K562 (cell line): ENCODE results near the gene LLGL2. TPM values are rescaled to one million over a fixed set of nuclear protein-coding genes. Genes with fewer than 3 reads are reported as not detected.

Experiments used
- ATAC-seq: fragments of 200-7000 bp; cut with Tn5 transposase; 3 replicates; pipeline ENCODE4 v1.9.1; 2020; ENCODE audit warnings: moderate library complexity
- BruUV-seq: library from RNA; stranded (reverse); fragments of 400-500 nt; replicated peaks from 2 replicates; lab custom pipeline; 2021; lab: Mats Ljungman, UMichigan
- CTCF ChIA-PET: fragments of 300-600 bp; formaldehyde crosslinking; extraction: SDS; loops from one replicate; lab custom pipeline; 2021; ENCODE audit warnings: low intra/inter-chr PET ratio; lab: Yijun Ruan, JAX
- POLR2A ChIA-PET: fragments of 300-600, 350-650 bp; sonication (Branson Sonifier 250); formaldehyde crosslinking; extraction: SDS; loops from one replicate; lab custom pipeline; 2021; ENCODE audit warnings: antibody characterized with exemption, inconsistent platforms; lab: Yijun Ruan, JAX
- DNase-seq, 4 experiments: peaks; one replicate each; pipeline versions ENCODE4 v3.0.0 to v3.0.0-alpha.2; 2011 to 2018; ENCODE audit warnings: low spot score in 3 of 4, mixed read lengths in 3 of 4; ENCODE audit errors: extremely low read depth in 1 of 4
- FAIRE-seq: peaks from 2 replicates; lab custom pipeline; 2011; peaks lifted over from hg19 to GRCh38; lab: Jason Lieb, UNC
- H2AFZ ChIP-seq: 2 replicates; pipeline ENCODE4 v1.6.0; 2011; ENCODE audit warnings: low read depth, low read length, control low read depth, inconsistent platforms
- H3K27ac ChIP-seq: fragments of 200-600 bp; 3 replicates; pipeline ENCODE4 v1.8.0; 2011; ENCODE audit warnings: low read depth, mild to moderate bottlenecking, control low read depth, inconsistent platforms, low read length, moderate library complexity, mixed read lengths; ENCODE audit errors: extremely low read depth
- H3K27me3 ChIP-seq, 2 experiments: fragments of 300-600 bp in 1 of 2; 2 replicates in 1 of 2; 3 replicates in 1 of 2; pipeline versions ENCODE4 v1.6.0 to v1.8.0; 2011; ENCODE audit warnings: inconsistent platforms in 2 of 2, low read length in 2 of 2, mild to moderate bottlenecking in 1 of 2, mixed read lengths in 1 of 2, moderate library complexity in 1 of 2; ENCODE audit not compliant: control insufficient read depth in 2 of 2, insufficient read depth in 2 of 2
- H3K36me3 ChIP-seq: fragments of 300-600 bp; 3 replicates; pipeline ENCODE4 v1.8.0; 2011; ENCODE audit warnings: mild to moderate bottlenecking, low read length, inconsistent platforms; ENCODE audit not compliant: control insufficient read depth, insufficient read depth
- H3K4me1 ChIP-seq, 2 experiments: fragments of 200-600 bp in 1 of 2; replicated peaks in 1 of 2; 2 replicates in 1 of 2; 3 replicates in 1 of 2; pipeline versions ENCODE4 v1.5.1 to v1.8.0; 2011; ENCODE audit warnings: inconsistent platforms in 2 of 2, low read length in 2 of 2, mild to moderate bottlenecking in 1 of 2, mixed read lengths in 1 of 2, moderate library complexity in 1 of 2; ENCODE audit not compliant: control insufficient read depth in 2 of 2, insufficient read depth in 2 of 2
- H3K4me2 ChIP-seq: 2 replicates; pipeline ENCODE4 v1.6.1; 2011; ENCODE audit warnings: low read length, control low read depth, inconsistent platforms, mixed read lengths; ENCODE audit not compliant: insufficient read depth
- H3K4me3 ChIP-seq: fragments of 200-600 bp; sonication (generic), shearing (Covaris generic); 2 replicates; pipeline ENCODE4 v1.5.1; 2016; ENCODE audit warnings: control low read depth, inconsistent platforms
- H3K79me2 ChIP-seq: fragments of 200-600 bp; 3 replicates; pipeline ENCODE4 v1.8.0; 2011; ENCODE audit warnings: low read length, inconsistent platforms; ENCODE audit not compliant: control insufficient read depth, insufficient read depth
- H3K9ac ChIP-seq, 2 experiments: 2 replicates each; pipeline versions ENCODE4 v1.6.0 to v1.6.1; 2011; ENCODE audit warnings: low read depth in 2 of 2, low read length in 2 of 2, control low read depth in 1 of 2, inconsistent platforms in 1 of 2, mild to moderate bottlenecking in 1 of 2, mixed read lengths in 1 of 2; ENCODE audit not compliant: insufficient read depth in 1 of 2
- H3K9me1 ChIP-seq: one replicate; pipeline ENCODE4 v1.6.0; 2011; ENCODE audit warnings: inconsistent platforms, mild to moderate bottlenecking, low read length, moderate library complexity; ENCODE audit not compliant: control insufficient read depth, insufficient read depth
- H3K9me3 ChIP-seq: replicated peaks from 2 replicates; pipeline ENCODE4 v1.5.1; 2011; ENCODE audit warnings: low read depth, low read length, inconsistent platforms; ENCODE audit not compliant: control insufficient read depth, insufficient read depth
- H4K20me1 ChIP-seq: replicated peaks from 2 replicates; pipeline ENCODE4 v1.6.1; 2011; ENCODE audit warnings: low read length, inconsistent platforms, mixed read lengths; ENCODE audit not compliant: control insufficient read depth, insufficient read depth
- HOXB6 ChIP-seq: fragments of 250-450 bp; sonication (Bioruptor Pico); IDR thresholded peaks from 2 replicates; pipeline ENCODE4 v1.5.1; 2022; ENCODE audit warnings: mild to moderate bottlenecking, borderline replicate concordance
- KDM2B ChIP-seq: fragments of 250-450 bp; sonication (Bioruptor Pico); IDR thresholded peaks from 2 replicates; pipeline ENCODE4 v1.8.0; 2021; ENCODE audit warnings: mild to moderate bottlenecking, moderate library complexity
- KDM5B ChIP-seq: fragments of 200-600 bp; sonication (generic); IDR thresholded peaks from 2 replicates; pipeline ENCODE4 v1.6.1; 2012; ENCODE audit warnings: low read depth, mild to moderate bottlenecking, moderate library complexity, low read length, control low read depth, inconsistent platforms; ENCODE audit not compliant: insufficient replicate concordance
- NCOA4 ChIP-seq: fragments of 450-650 bp; IDR thresholded peaks from 2 replicates; pipeline ENCODE4 v1.6.1; 2018; ENCODE audit warnings: mild to moderate bottlenecking; ENCODE audit not compliant: partially characterized antibody
- RBBP5 ChIP-seq: fragments of 200-600 bp; sonication (generic); IDR thresholded peaks from 2 replicates; pipeline ENCODE4 v1.6.1; 2012; ENCODE audit warnings: borderline replicate concordance, mild to moderate bottlenecking, low read length, control low read depth, inconsistent platforms; ENCODE audit not compliant: insufficient read depth, poor library complexity, severe bottlenecking
- RBM34 ChIP-seq: fragments of 200-400 bp; formaldehyde crosslinking; IDR thresholded peaks from 2 replicates; pipeline ENCODE4 v1.6.1; 2018; ENCODE audit warnings: low read length, borderline replicate concordance; ENCODE audit not compliant: insufficient read depth
- SIX5 ChIP-seq, 2 experiments: IDR thresholded peaks; 2 replicates each; pipeline ENCODE4 v1.6.1; 2011; ENCODE audit warnings: low read length in 2 of 2, borderline replicate concordance in 1 of 2, low read depth in 1 of 2, mild to moderate bottlenecking in 1 of 2, moderate library complexity in 1 of 2; ENCODE audit not compliant: insufficient read depth in 1 of 2
- ZNF263 ChIP-seq: sonication (generic); formaldehyde crosslinking; IDR thresholded peaks from 2 replicates; pipeline ENCODE4 v1.8.0; 2022; ENCODE audit warnings: mild to moderate bottlenecking, missing genetic modification reagents, borderline replicate concordance
- ZNF668 ChIP-seq: fragments of 250-450 bp; sonication (Bioruptor Pico); IDR thresholded peaks from 2 replicates; pipeline ENCODE4 v1.8.0; 2022; ENCODE audit warnings: mild to moderate bottlenecking, inconsistent platforms
- ZNF79 ChIP-seq: fragments of 250-450 bp; sonication (Bioruptor Pico); IDR thresholded peaks from 2 replicates; pipeline ENCODE4 v1.4.0; 2020; ENCODE audit warnings: low read depth, mild to moderate bottlenecking, moderate library complexity
- WGBS: fragments of 100-300 bp; shearing (Covaris generic); methylation state at CpG from one replicate; pipeline ENCODE4 v1.1.6; 2016; ENCODE audit warnings: low coverage, mixed read lengths; ENCODE audit not compliant: insufficient coverage; ENCODE audit errors: missing lambda C conversion rate; 5-methylcytosine and 5-hydroxymethylcytosine counted together
- in situ Hi-C: fragments of 300-500 bp; cut with MboI; formaldehyde crosslinking; loops from 4 replicates; pipeline ENCODE4 v1.15.0; 2018; ENCODE audit warnings: inconsistent platforms, mixed read lengths
- intact Hi-C: fragments of 100-400 bp; cut with micrococcal nuclease; formaldehyde crosslinking; loops from 2 replicates; pipeline ENCODE4 v1.14.2; 2022
- polyA plus RNA-seq, 8 experiments: library from polyadenylated mRNA; depleted of rRNA in 4 of 8; stranded (reverse) in 5 of 8; unstranded in 3 of 8; fragments of >200 nt; fragmentation: Nextera tagmentation in 2 of 8; fragmentation: Illumina TruSeq in 1 of 8; extraction: Ambion mirVana in 2 of 8; extraction: Trizol in 1 of 8; gene quantifications; 2 replicates each; pipeline versions ENCODE4 v1.2.1 to v1.2.3, GENCODE V29; 2011 to 2014; ENCODE audit warnings: inconsistent platforms in 1 of 8, missing spikeins in 1 of 8
- total RNA-seq, 7 experiments: library from RNA; depleted of rRNA in 6 of 7; stranded (reverse); fragments of >200 nt in 6 of 7; fragmentation: Illumina TruSeq in 2 of 7; extraction: Trizol in 2 of 7; gene quantifications; 2 replicates each; pipeline versions ENCODE4 v1.2.1 to v1.2.3, GENCODE V29; 2011 to 2021; ENCODE audit warnings: low replicate concordance in 1 of 7
- TF ChIP-seq, protein P1 (sequence below), 3 experiments: fragments of 200-800 bp in 1 of 3; fragments of 250-450 bp in 1 of 3; fragments of 450-650 bp in 1 of 3; sonication (Bioruptor Pico) in 1 of 3; sonication (Bioruptor generic) in 1 of 3; formaldehyde crosslinking in 1 of 3; IDR thresholded peaks; 2 replicates each; pipeline versions ENCODE4 v1.6.1 to v1.8.0; 2016 to 2022; ENCODE audit warnings: mild to moderate bottlenecking in 2 of 3, missing genetic modification characterization in 2 of 3, missing compliant biosample characterization in 1 of 3, moderate library complexity in 1 of 3
- TF ChIP-seq, protein P2 (sequence below): sonication (generic); formaldehyde crosslinking; IDR thresholded peaks from 2 replicates; pipeline ENCODE4 v1.8.0; 2023; ENCODE audit warnings: mild to moderate bottlenecking, missing genetic modification reagents

LLGL2 gene
- total and polyA plus RNA-seq, 9 of the 15 experiments (the other 6 are each of a cell fraction or from before 2014, with no cell fraction given), result 0.32 to 24.4 (median 10.2) TPM

DNA sequence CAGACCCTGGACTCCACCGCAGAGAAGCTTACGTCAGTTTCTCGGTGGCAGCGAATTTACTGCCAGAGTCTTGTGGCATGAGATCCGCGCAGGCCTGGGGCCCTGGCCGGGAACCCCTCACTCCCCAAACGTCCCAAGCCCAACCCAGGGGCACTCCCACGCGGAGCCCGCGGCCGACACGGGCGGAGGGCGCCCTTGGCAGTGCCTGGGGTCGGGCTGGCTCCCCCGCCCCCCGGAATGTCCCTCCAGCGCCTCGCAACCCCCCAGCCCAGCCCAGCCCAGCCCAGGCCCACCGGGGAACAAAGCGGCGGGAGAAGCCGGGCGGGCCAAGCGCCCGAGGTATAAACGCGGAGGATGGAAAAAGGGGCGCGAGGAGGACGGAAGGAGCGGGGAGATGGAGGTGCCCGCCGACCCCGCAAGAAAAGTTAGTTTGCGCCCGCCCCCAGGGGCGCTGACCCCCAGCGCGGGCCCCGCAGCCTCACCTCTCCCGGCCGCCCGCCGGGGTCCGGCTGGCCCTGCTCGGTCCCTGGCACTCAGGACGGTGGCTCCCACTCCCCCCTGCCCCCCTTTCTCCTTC lies 10.5 kb upstream of the LLGL2 start:
- Histone ChIP-seq H3K9me1 (peaks cover 5% of the 10 kb centered on the region), H3K27ac (0 out of 3 replicates have a peak overlapping the region, but pooled peaks have one; percentile 14), H3K9me3 (no peaks in the 10 kb centered on the region), H3K79me2 (peaks cover 10% of the 10 kb centered on the region), H3K4me2 (peak overlapping the region; percentile 87), H3K4me1 (peaks cover 34 to 66% of the 10 kb centered on the region in 2 experiments), H3K9ac (peak overlapping the region; percentile 47 to 86; a peak in 3 of 4 replicates), H4K20me1 (peaks cover 15% of the 10 kb centered on the region), H2AFZ (peak overlapping the region; percentile 95), H3K4me3 (peak overlapping the region; percentile 91), H3K36me3 (peaks cover 30% of the 10 kb centered on the region; the same call in 2 of the 3 replicates), H3K27me3 (no peaks in the 10 kb centered on the region)
- no TSS peak for BruUV-seq
- no peak for FAIRE-seq
- peak; percentile 10 for ATAC-seq
- POLR2A ChIA-PET, result interaction anchor here (1.1 to 1.3 kb wide), 2 partner anchors 245 to 255 kb away, joined by 3 read pairs; no protein-coding TSS in a partner anchor
- intact Hi-C loops, result loop anchor here (1.0 to 5.0 kb wide), 3 partner anchors 72 to 237 kb away; partner anchors contain the start of gene MYO15B
- 4% methylated on average over 27 of the region's 50 CpGs for WGBS
- in situ Hi-C loops, result no loop called here
- DNase-seq, result peak in 2 of 4 experiments; percentile 42 to 43
- CTCF ChIA-PET, result interaction anchor here (1.1 to 2.2 kb wide), 4 partner anchors 10 to 225 kb away, joined by 3 to 17 read pairs (median 8); partner anchors contain the start of gene LLGL2
- no peak for TF ChIP-seq ZNF668 (CRISPR knock-in tag)
- no peak for TF ChIP-seq SIX5 (IDR thresholded peaks at IDR 0.05; ENCODE audit: borderline replicate concordance in 1 of 2, insufficient read depth in 1 of 2, low read depth in 1 of 2, low read length in 2 of 2)
- no peak for TF ChIP-seq ZNF79 (CRISPR knock-in tag)
- TF ChIP-seq, protein P1, sequence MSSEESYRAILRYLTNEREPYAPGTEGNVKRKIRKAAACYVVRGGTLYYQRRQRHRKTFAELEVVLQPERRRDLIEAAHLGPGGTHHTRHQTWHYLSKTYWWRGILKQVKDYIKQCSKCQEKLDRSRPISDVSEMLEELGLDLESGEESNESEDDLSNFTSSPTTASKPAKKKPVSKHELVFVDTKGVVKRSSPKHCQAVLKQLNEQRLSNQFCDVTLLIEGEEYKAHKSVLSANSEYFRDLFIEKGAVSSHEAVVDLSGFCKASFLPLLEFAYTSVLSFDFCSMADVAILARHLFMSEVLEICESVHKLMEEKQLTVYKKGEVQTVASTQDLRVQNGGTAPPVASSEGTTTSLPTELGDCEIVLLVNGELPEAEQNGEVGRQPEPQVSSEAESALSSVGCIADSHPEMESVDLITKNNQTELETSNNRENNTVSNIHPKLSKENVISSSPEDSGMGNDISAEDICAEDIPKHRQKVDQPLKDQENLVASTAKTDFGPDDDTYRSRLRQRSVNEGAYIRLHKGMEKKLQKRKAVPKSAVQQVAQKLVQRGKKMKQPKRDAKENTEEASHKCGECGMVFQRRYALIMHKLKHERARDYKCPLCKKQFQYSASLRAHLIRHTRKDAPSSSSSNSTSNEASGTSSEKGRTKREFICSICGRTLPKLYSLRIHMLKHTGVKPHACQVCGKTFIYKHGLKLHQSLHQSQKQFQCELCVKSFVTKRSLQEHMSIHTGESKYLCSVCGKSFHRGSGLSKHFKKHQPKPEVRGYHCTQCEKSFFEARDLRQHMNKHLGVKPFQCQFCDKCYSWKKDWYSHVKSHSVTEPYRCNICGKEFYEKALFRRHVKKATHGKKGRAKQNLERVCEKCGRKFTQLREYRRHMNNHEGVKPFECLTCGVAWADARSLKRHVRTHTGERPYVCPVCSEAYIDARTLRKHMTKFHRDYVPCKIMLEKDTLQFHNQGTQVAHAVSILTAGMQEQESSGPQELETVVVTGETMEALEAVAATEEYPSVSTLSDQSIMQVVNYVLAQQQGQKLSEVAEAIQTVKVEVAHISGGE (CRISPR knock-in tag; IDR thresholded peaks at IDR 0.05), result no peak
- TF ChIP-seq, protein P2, sequence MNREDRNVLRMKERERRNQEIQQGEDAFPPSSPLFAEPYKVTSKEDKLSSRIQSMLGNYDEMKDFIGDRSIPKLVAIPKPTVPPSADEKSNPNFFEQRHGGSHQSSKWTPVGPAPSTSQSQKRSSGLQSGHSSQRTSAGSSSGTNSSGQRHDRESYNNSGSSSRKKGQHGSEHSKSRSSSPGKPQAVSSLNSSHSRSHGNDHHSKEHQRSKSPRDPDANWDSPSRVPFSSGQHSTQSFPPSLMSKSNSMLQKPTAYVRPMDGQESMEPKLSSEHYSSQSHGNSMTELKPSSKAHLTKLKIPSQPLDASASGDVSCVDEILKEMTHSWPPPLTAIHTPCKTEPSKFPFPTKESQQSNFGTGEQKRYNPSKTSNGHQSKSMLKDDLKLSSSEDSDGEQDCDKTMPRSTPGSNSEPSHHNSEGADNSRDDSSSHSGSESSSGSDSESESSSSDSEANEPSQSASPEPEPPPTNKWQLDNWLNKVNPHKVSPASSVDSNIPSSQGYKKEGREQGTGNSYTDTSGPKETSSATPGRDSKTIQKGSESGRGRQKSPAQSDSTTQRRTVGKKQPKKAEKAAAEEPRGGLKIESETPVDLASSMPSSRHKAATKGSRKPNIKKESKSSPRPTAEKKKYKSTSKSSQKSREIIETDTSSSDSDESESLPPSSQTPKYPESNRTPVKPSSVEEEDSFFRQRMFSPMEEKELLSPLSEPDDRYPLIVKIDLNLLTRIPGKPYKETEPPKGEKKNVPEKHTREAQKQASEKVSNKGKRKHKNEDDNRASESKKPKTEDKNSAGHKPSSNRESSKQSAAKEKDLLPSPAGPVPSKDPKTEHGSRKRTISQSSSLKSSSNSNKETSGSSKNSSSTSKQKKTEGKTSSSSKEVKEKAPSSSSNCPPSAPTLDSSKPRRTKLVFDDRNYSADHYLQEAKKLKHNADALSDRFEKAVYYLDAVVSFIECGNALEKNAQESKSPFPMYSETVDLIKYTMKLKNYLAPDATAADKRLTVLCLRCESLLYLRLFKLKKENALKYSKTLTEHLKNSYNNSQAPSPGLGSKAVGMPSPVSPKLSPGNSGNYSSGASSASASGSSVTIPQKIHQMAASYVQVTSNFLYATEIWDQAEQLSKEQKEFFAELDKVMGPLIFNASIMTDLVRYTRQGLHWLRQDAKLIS (CRISPR knock-in tag), result no peak
- peak; percentile 36 for TF ChIP-seq KDM5B
- TF ChIP-seq RBBP5, result peak; percentile 9
- TF ChIP-seq KDM2B (CRISPR knock-in tag), result peak; percentile 21; the same call in 1 of the 2 replicates
- TF ChIP-seq RBM34, result no peak
- no peak for TF ChIP-seq HOXB6 (CRISPR knock-in tag)
- peak; percentile 64 for TF ChIP-seq ZNF263 (CRISPR knock-in tag)
- TF ChIP-seq NCOA4, result no peak
